Colonic mucosa (tissue), 4 donors: ENCODE data around the gene TUBA8. TPM values are rescaled to one million over a fixed set of nuclear protein-coding genes. Genes with fewer than 3 reads are reported as not detected.
A peak's percentile ranks its signal among the peaks of the same experiment; 100 is the strongest.

Experiments
- DNase-seq: peaks from one replicate; pipeline ENCODE4 v3.0.0-alpha.2; 2020
- H3K27ac ChIP-seq: fragments of 200-600 bp; one replicate; pipeline ENCODE4 v1.8.0; 2021
- H3K27me3 ChIP-seq: fragments of 200-600 bp; one replicate; pipeline ENCODE4 v1.8.0; 2021
- H3K36me3 ChIP-seq: fragments of 200-600 bp; one replicate; pipeline ENCODE4 v1.8.0; 2021
- H3K4me1 ChIP-seq: fragments of 200-600 bp; one replicate; pipeline ENCODE4 v1.8.0; 2021; ENCODE audit warnings: mild to moderate bottlenecking
- H3K4me3 ChIP-seq: fragments of 200-600 bp; one replicate; pipeline ENCODE4 v1.8.0; 2021
- H3K9ac ChIP-seq, 2 donors: one replicate each; pipeline ENCODE4 v1.7.0; 2013; ENCODE audit warnings: control low read depth in 2 of 2, low read depth in 2 of 2, low read length in 2 of 2
- H3K9me3 ChIP-seq: fragments of 200-600 bp; one replicate; pipeline ENCODE4 v1.8.0; 2021
- intact Hi-C: fragments of 100-400 bp; cut with DNase I; formaldehyde crosslinking; loops from one replicate; pipeline ENCODE4 v1.14.1; 2022
- total RNA-seq, 2 donors: library from RNA; stranded (reverse); fragmentation: NEBNext Ultra II Directional in 1 of 2; extraction: Animal tissue kit (Norgen Biotek cat#: 25700) in 1 of 2; gene quantifications; one replicate each; pipeline ENCODE4 v1.2.1, GENCODE V29; 2021
- TF ChIP-seq, protein P1 (sequence below): fragments of 200-600 bp; IDR thresholded peaks from one replicate; pipeline ENCODE4 v1.8.0; 2022; ENCODE audit warnings: antibody characterized with exemption, mild to moderate bottlenecking
- donor health status: healthy.
- donor health status: DM: no; HTN: no; CAD: no.
- donor health status: DM: no; HTN: no; CAD: no.

Gene TUBA8
- total RNA-seq, 2 donors from 2014 or later = 1.6 TPM

- H3K9ac ChIP-seq = peak overlapping the region; percentile 91 to 97
- intact Hi-C loops = loop anchor here (5.0 to 10.0 kb wide), 3 partner anchors 69 to 334 kb away; no protein-coding TSS in a partner anchor
- peak overlapping the region; percentile 93 for H3K4me3 ChIP-seq
- TF ChIP-seq, protein P1, sequence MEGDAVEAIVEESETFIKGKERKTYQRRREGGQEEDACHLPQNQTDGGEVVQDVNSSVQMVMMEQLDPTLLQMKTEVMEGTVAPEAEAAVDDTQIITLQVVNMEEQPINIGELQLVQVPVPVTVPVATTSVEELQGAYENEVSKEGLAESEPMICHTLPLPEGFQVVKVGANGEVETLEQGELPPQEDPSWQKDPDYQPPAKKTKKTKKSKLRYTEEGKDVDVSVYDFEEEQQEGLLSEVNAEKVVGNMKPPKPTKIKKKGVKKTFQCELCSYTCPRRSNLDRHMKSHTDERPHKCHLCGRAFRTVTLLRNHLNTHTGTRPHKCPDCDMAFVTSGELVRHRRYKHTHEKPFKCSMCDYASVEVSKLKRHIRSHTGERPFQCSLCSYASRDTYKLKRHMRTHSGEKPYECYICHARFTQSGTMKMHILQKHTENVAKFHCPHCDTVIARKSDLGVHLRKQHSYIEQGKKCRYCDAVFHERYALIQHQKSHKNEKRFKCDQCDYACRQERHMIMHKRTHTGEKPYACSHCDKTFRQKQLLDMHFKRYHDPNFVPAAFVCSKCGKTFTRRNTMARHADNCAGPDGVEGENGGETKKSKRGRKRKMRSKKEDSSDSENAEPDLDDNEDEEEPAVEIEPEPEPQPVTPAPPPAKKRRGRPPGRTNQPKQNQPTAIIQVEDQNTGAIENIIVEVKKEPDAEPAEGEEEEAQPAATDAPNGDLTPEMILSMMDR = no peak
- peaks cover 14% of the 10 kb centered on the region for H3K4me1 ChIP-seq
- peak; percentile 70 for DNase-seq
- H3K27ac ChIP-seq = peak overlapping the region; percentile 84
- H3K9me3 ChIP-seq = no peaks in the 10 kb centered on the region
- H3K27me3 ChIP-seq = no peaks in the 10 kb centered on the region
- H3K36me3 ChIP-seq = peaks cover 8% of the 10 kb centered on the region
Observed at GRCh38 chr22:18078329-18079041, 32.1 kb upstream of the TUBA8 start.

DNA sequence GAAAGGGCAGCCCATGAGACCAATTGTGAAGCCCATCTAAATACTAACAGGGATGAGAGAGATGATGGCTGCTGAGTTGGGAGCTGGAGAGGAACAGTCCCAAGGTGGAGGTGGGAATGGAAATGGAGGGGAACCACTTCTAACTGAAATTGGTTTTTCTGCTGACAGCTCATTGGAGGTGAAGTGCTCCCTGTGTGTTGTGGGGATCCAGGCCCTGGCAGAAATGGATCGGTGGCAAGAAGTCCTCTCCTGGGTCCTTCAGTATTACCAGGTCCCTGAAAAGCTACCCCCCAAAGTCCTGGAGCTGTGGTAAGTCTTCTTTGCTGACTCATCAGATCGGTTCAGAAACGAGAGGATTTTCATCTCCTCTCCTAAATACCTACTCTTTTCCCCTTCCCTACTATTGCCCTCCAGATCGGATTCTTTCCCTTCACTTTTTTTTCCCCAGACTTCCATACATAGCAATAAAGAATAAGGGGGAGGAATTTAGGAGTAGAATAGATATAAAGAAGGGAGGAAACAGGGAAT, 30.8 kb upstream of the TUBA8 start:
- no peak overlapping the region for H3K9ac ChIP-seq

GRCh38 chr22:18081416-18081815, 29.2 kb upstream of the TUBA8 start:
- no peak for DNase-seq
- intact Hi-C loops = no loop called here
- no peaks in the 10 kb centered on the region for H3K9me3 ChIP-seq
- H3K27ac ChIP-seq = no peak overlapping the region
- TF ChIP-seq, protein P1 = no peak
- H3K27me3 ChIP-seq = no peaks in the 10 kb centered on the region
- peaks cover 11% of the 10 kb centered on the region for H3K4me1 ChIP-seq
- H3K4me3 ChIP-seq = no peak overlapping the region
- H3K9ac ChIP-seq = no peak overlapping the region
- peaks cover 12% of the 10 kb centered on the region for H3K36me3 ChIP-seq

More for the DNA sequence above, 30.8 kb upstream of the TUBA8 start:
- TF ChIP-seq, protein P1 = no peak
- intact Hi-C loops = loop anchor here (5.0 to 10.0 kb wide), 3 partner anchors 68 to 335 kb away; no protein-coding TSS in a partner anchor
- peak overlapping the region; percentile 84 for H3K27ac ChIP-seq
- H3K36me3 ChIP-seq = peaks cover 12% of the 10 kb centered on the region
- no peaks in the 10 kb centered on the region for H3K9me3 ChIP-seq
- no peak overlapping the region for H3K4me3 ChIP-seq
- DNase-seq = no peak
- peaks cover 14% of the 10 kb centered on the region for H3K4me1 ChIP-seq
- H3K27me3 ChIP-seq = no peaks in the 10 kb centered on the region

GRCh38 chr22:18082467-18082866, 28.1 kb upstream of the TUBA8 start:
- no peak overlapping the region for H3K27ac ChIP-seq
- intact Hi-C loops = no loop called here
- no peaks in the 10 kb centered on the region for H3K27me3 ChIP-seq
- peaks cover 12% of the 10 kb centered on the region for H3K36me3 ChIP-seq
- no peak overlapping the region for H3K4me3 ChIP-seq
- TF ChIP-seq, protein P1 = no peak
- no peak for DNase-seq
- no peaks in the 10 kb centered on the region for H3K9me3 ChIP-seq
- H3K4me1 ChIP-seq = peaks cover 7% of the 10 kb centered on the region
- no peak overlapping the region for H3K9ac ChIP-seq

DNA sequence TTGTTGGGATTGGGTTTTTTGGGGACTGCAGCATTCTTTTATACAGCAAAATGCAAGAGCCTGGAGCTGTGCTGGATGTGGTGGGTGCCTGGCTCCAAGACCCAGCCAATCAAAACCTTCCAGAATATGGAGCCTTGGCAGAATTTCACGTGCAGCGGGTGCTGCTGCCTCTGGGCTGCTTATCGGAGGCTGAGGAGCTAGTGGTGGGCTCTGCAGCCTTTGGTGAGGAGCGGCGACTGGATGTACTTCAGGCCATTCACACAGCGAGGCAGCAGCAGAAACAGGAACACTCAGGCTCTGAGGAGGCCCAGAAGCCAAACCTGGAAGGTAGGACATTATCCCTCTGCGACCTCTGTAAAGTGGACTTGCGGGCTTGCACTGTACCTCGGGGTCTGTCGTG, 27.2 kb upstream of the TUBA8 start:
- Histone ChIP-seq H3K36me3 (peaks cover 12% of the 10 kb centered on the region), H3K4me3 (no peak overlapping the region), H3K27me3 (no peaks in the 10 kb centered on the region), H3K27ac (peak overlapping the region; percentile 7), H3K9ac (no peak overlapping the region), H3K9me3 (no peaks in the 10 kb centered on the region), H3K4me1 (peaks cover 11% of the 10 kb centered on the region)
- DNase-seq = no peak
- intact Hi-C loops = no loop called here
- TF ChIP-seq, protein P1 = no peak
